ENCODE data around the gene GMEB2. TPM values are rescaled to one million over a fixed set of nuclear protein-coding genes. Genes with fewer than 3 reads are reported as not detected.

The GMEB2 gene
- total RNA-seq, 1 donor from 2014 or later: 16.1 TPM

DNA sequence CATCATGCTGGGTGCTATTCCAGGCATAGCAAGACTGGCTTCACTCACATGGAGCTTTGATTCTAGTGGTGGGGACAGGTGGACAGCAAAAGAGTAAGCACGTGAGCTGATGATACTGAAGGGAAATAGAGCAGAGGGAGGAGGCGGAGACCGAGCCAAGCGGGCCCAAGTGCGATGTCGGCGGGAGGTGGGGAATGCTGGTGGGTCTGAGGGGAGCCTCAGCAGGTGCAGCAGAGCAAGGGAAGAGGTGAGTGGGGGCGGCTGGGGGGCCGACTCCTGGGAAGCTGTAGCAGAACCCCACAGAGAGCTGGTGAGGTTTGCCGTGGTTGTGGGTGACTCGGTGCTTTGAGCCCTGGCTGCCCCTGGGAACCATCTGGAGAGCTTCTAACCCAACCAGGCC is 41.5 kb upstream of the GMEB2 start:
- Mint-ChIP-seq H3K4me1 (no peaks in the 10 kb centered on the region), H3K27me3 (ENCODE audit: low read depth) (no peaks in the 10 kb centered on the region), H3K9me3 (no peaks in the 10 kb centered on the region), H3K4me3 (no peak overlapping the region), H3K36me3 (peaks cover 22% of the 10 kb centered on the region), H3K27ac (no peak overlapping the region)
- TF ChIP-seq, protein P1, sequence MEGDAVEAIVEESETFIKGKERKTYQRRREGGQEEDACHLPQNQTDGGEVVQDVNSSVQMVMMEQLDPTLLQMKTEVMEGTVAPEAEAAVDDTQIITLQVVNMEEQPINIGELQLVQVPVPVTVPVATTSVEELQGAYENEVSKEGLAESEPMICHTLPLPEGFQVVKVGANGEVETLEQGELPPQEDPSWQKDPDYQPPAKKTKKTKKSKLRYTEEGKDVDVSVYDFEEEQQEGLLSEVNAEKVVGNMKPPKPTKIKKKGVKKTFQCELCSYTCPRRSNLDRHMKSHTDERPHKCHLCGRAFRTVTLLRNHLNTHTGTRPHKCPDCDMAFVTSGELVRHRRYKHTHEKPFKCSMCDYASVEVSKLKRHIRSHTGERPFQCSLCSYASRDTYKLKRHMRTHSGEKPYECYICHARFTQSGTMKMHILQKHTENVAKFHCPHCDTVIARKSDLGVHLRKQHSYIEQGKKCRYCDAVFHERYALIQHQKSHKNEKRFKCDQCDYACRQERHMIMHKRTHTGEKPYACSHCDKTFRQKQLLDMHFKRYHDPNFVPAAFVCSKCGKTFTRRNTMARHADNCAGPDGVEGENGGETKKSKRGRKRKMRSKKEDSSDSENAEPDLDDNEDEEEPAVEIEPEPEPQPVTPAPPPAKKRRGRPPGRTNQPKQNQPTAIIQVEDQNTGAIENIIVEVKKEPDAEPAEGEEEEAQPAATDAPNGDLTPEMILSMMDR (IDR thresholded peaks at IDR 0.05; ENCODE audit: unreplicated experiment): no peak
- no peak for DNase-seq (ENCODE audit: low spot score in 2 of 2, unreplicated experiment in 2 of 2)

DNA sequence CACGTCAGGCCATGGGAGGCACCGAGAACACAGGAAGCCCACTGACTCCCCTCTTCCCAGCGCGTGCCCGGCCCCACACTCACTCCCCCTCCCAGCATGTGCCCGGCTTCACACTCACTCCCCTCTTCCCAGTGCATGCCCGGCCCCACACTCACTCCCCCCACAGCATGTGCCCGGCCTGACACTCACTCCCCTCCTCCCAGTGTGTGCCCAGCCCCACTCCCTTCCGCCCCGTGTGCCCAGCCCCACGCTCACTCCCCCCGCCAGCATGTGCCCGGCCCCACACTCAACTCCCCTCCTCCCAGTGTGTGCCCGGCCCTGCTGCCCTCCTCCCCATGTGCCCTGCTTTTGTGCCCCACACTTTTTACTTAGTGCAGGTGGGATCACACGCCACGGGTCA is 41.0 kb upstream of the GMEB2 start:
- no peak for DNase-seq (ENCODE audit: low spot score in 2 of 2, unreplicated experiment in 2 of 2)
- TF ChIP-seq, protein P1 (IDR thresholded peaks at IDR 0.05; ENCODE audit: unreplicated experiment): no peak
- H3K27ac Mint-ChIP-seq: no peak overlapping the region
- peaks cover 22% of the 10 kb centered on the region for H3K36me3 Mint-ChIP-seq
- no peaks in the 10 kb centered on the region for H3K9me3 Mint-ChIP-seq
- no peak overlapping the region for H3K4me3 Mint-ChIP-seq
- H3K4me1 Mint-ChIP-seq: no peaks in the 10 kb centered on the region
- no peaks in the 10 kb centered on the region for H3K27me3 Mint-ChIP-seq (ENCODE audit: low read depth)

DNA sequence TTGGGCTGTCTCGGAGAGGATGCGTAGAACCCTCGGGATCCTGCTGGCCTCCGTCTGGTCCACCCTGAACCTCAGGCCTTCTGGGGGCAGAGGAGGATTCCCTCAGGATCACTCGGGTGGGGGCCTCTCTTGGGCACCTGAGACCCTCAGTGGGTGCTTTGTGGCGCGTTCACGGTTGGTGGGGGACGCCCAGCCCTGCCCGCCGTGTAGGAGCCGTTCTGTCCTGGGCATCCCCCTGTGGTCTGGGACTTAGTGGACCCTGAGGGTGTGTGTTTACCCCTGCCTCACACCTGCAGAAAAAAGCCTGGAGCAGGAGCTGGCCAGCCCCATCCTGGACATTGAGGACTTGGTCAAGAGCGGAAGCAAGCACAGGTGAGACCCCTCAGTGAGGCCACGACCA is 38.8 kb upstream of the GMEB2 start:
- TF ChIP-seq, protein P1 (IDR thresholded peaks at IDR 0.05; ENCODE audit: unreplicated experiment): no peak
- peaks cover 21% of the 10 kb centered on the region for H3K36me3 Mint-ChIP-seq
- H3K9me3 Mint-ChIP-seq: no peaks in the 10 kb centered on the region
- no peak overlapping the region for H3K27ac Mint-ChIP-seq
- no peak for DNase-seq (ENCODE audit: low spot score in 2 of 2, unreplicated experiment in 2 of 2)
- no peaks in the 10 kb centered on the region for H3K27me3 Mint-ChIP-seq (ENCODE audit: low read depth)
- H3K4me1 Mint-ChIP-seq: no peaks in the 10 kb centered on the region
- H3K4me3 Mint-ChIP-seq: no peak overlapping the region

DNA sequence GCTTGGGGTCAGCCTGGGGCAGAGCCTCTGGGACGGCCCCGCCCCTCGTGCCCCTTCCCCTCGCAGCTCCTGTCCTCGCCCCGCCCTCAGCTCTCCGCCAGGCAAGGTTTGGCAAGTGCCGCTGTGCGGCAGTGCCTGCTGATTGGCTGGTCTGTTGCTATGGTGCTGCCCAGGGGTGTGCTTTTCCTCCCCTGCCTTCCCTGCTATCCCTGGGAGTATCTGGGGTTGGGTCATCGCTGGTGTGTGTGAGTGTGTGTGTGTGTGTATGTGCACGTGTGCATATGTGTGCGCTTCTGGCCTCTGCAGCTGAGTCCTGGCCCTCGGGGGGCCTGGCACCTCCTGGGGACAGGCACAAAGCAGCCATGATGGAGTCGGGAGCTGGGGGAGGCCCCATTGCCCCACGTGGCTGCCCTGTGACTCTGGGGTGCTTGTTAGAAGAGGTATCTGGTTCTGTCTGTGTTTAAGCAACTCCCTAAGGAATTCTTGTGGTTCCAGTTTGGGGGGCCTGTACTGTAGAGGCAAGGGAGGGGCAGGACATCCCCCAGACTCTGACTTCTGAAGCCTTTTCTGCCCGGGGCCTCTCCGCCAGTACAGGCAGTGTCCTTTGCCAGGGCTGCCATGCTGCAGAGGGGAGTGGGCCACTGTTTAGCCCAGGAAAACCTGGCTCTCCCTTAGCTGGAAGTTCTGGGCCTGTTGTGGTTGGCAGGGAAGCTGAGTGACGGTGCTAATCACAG is 38.1 kb upstream of the GMEB2 start:
- H3K9me3 Mint-ChIP-seq: no peaks in the 10 kb centered on the region
- H3K4me3 Mint-ChIP-seq: no peak overlapping the region
- DNase-seq (ENCODE audit: low spot score in 2 of 2, unreplicated experiment in 2 of 2): no peak
- H3K4me1 Mint-ChIP-seq: peaks cover under 1% of the 10 kb centered on the region
- TF ChIP-seq, protein P1 (IDR thresholded peaks at IDR 0.05; ENCODE audit: unreplicated experiment): no peak
- no peaks in the 10 kb centered on the region for H3K27me3 Mint-ChIP-seq (ENCODE audit: low read depth)
- H3K27ac Mint-ChIP-seq: no peak overlapping the region
- peaks cover 18% of the 10 kb centered on the region for H3K36me3 Mint-ChIP-seq

DNA sequence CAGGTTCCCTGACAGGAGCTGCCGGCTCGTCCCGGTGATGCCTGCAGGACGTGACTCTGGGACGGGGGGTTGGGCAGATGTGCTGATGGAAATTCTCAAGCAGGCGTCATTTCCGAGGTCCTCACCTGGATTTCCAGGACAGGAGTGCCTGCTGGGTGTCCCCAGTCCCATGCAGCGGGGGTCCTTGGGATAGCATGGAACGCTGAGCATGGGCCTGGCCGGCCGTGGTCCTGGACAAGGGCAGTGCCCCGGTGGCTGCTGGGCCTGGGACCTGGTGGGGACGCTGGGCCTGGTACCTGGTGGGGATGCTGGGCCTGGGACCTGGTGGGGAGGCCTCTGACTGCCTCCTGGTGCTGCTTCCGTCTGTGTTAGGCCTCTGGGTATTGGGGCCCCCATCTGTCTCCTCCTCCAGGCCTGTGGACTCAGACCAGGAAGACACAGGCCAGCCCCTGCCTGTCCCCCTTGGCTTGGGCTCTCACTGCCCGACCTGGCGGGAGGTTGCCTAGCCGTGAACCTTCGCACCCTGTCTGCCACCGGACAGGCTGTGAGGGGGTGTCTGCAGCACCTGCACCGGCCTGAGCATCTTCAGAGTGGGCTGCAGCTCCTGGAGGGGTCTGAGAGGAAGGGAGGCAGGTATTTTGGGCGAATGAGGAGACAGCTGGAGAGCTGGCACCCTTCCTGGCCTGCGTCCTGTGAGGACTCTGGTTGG is 37.4 kb upstream of the GMEB2 start:
- H3K4me3 Mint-ChIP-seq: no peak overlapping the region
- no peak overlapping the region for H3K27ac Mint-ChIP-seq
- no peak for DNase-seq (ENCODE audit: low spot score in 2 of 2, unreplicated experiment in 2 of 2)
- H3K9me3 Mint-ChIP-seq: no peaks in the 10 kb centered on the region
- no peaks in the 10 kb centered on the region for H3K27me3 Mint-ChIP-seq (ENCODE audit: low read depth)
- peaks cover 7% of the 10 kb centered on the region for H3K4me1 Mint-ChIP-seq
- H3K36me3 Mint-ChIP-seq: peaks cover 17% of the 10 kb centered on the region
- TF ChIP-seq, protein P1 (IDR thresholded peaks at IDR 0.05; ENCODE audit: unreplicated experiment): no peak
